Mesenchymal stem cell (in vitro differentiated cells and primary cell): ENCODE results near the gene GKAP1.

ENCODE experiments used
- DNase-seq: peaks from one replicate; pipeline ENCODE4 v3.0.0-alpha.2; 2013
- H2AFZ ChIP-seq: one replicate; pipeline ENCODE4 v1.6.1; 2013; ENCODE audit warnings: low read depth, mild to moderate bottlenecking, control low read depth, inconsistent platforms, low read length, moderate library complexity
- H2AK5ac ChIP-seq: 2 replicates; pipeline ENCODE4 v1.6.1; 2013; ENCODE audit warnings: low read length, moderate library complexity, mild to moderate bottlenecking, inconsistent platforms; ENCODE audit not compliant: severe bottlenecking
- H2BK120ac ChIP-seq: one replicate; pipeline ENCODE4 v1.6.1; 2013; ENCODE audit warnings: low read depth, mild to moderate bottlenecking, inconsistent platforms, low read length, moderate library complexity
- H2BK12ac ChIP-seq, 2 experiments: one replicate each; pipeline ENCODE4 v1.6.1; 2013; ENCODE audit warnings: inconsistent platforms in 2 of 2, low read length in 2 of 2, mild to moderate bottlenecking in 2 of 2, moderate library complexity in 2 of 2, control low read depth in 1 of 2
- H2BK15ac ChIP-seq: one replicate; pipeline ENCODE4 v1.6.1; 2013; ENCODE audit warnings: mild to moderate bottlenecking, low read depth, inconsistent platforms; ENCODE audit not compliant: poor library complexity, severe bottlenecking
- H2BK5ac ChIP-seq: 2 replicates; pipeline ENCODE4 v1.6.1; 2013; ENCODE audit warnings: low read depth, mild to moderate bottlenecking, low read length, control low read depth, inconsistent platforms; ENCODE audit not compliant: poor library complexity, severe bottlenecking
- H3K14ac ChIP-seq, 2 experiments: one replicate each; pipeline ENCODE4 v1.6.1; 2013; ENCODE audit warnings: inconsistent platforms in 2 of 2, low read length in 2 of 2, control low read depth in 1 of 2, mild to moderate bottlenecking in 1 of 2, moderate library complexity in 1 of 2
- H3K18ac ChIP-seq, 2 experiments: one replicate each; pipeline ENCODE4 v1.6.1; 2013; ENCODE audit warnings: inconsistent platforms in 2 of 2, low read length in 2 of 2, control low read depth in 1 of 2, low read depth in 1 of 2, mild to moderate bottlenecking in 1 of 2
- H3K23ac ChIP-seq, 2 experiments: one replicate each; pipeline ENCODE4 v1.6.1; 2013; ENCODE audit warnings: inconsistent platforms in 2 of 2, low read length in 2 of 2, mild to moderate bottlenecking in 2 of 2, moderate library complexity in 2 of 2, control low read depth in 1 of 2
- H3K27ac ChIP-seq: 2 replicates; pipeline ENCODE4 v1.5.1; 2013; ENCODE audit warnings: mild to moderate bottlenecking, moderate library complexity, low read length, control low read depth, inconsistent platforms; ENCODE audit not compliant: poor library complexity, severe bottlenecking
- H3K27me3 ChIP-seq, 2 experiments: 2 replicates each; pipeline versions ENCODE4 v1.6.1 to v1.7.0; 2013; ENCODE audit warnings: low read length in 2 of 2, mild to moderate bottlenecking in 2 of 2, moderate library complexity in 2 of 2, control low read depth in 1 of 2, inconsistent platforms in 1 of 2; ENCODE audit not compliant: control insufficient read depth in 1 of 2, insufficient read depth in 1 of 2
- H3K36me3 ChIP-seq, 2 experiments: 2 replicates each; pipeline versions ENCODE4 v1.6.1 to v1.7.0; 2013; ENCODE audit warnings: low read length in 2 of 2, control low read depth in 1 of 2, inconsistent platforms in 1 of 2, low read depth in 1 of 2, mild to moderate bottlenecking in 1 of 2; ENCODE audit not compliant: insufficient read depth in 2 of 2, control insufficient read depth in 1 of 2
- H3K4ac ChIP-seq, 2 experiments: one replicate each; pipeline ENCODE4 v1.6.1; 2013; ENCODE audit warnings: inconsistent platforms in 2 of 2, low read length in 2 of 2, mild to moderate bottlenecking in 2 of 2, moderate library complexity in 2 of 2, control low read depth in 1 of 2, low read depth in 1 of 2
- H3K4me1 ChIP-seq: 2 replicates; pipeline ENCODE4 v1.6.1; 2013; ENCODE audit warnings: low read depth, low read length, control low read depth; ENCODE audit not compliant: control insufficient read depth, insufficient read depth
- H3K4me2 ChIP-seq: 2 replicates; pipeline ENCODE4 v1.6.1; 2013; ENCODE audit warnings: low read length, mild to moderate bottlenecking, inconsistent platforms; ENCODE audit not compliant: poor library complexity, severe bottlenecking
- H3K4me3 ChIP-seq, 2 experiments: 2 replicates each; pipeline versions ENCODE4 v1.5.1 to v1.7.0; 2013; ENCODE audit warnings: low read length in 2 of 2, mild to moderate bottlenecking in 2 of 2, control low read depth in 1 of 2, low read depth in 1 of 2; ENCODE audit not compliant: insufficient read depth in 1 of 2
- H3K79me1 ChIP-seq: replicated peaks from 2 replicates; pipeline ENCODE4 v1.6.1; 2013; ENCODE audit warnings: mild to moderate bottlenecking, control low read depth, low read length, inconsistent platforms; ENCODE audit not compliant: poor library complexity, severe bottlenecking
- H3K9ac ChIP-seq: 2 replicates; pipeline ENCODE4 v1.7.0; 2013; ENCODE audit warnings: mild to moderate bottlenecking, low read length, moderate library complexity
- H3K9me3 ChIP-seq: 2 replicates; pipeline ENCODE4 v1.7.0; 2013; ENCODE audit warnings: mild to moderate bottlenecking, low read length; ENCODE audit not compliant: control insufficient read depth
- H4K8ac ChIP-seq: one replicate; pipeline ENCODE4 v1.6.1; 2013; ENCODE audit warnings: inconsistent platforms, mild to moderate bottlenecking, low read length, moderate library complexity
- H4K91ac ChIP-seq: one replicate; pipeline ENCODE4 v1.6.1; 2013; ENCODE audit warnings: mild to moderate bottlenecking, low read length, inconsistent platforms
- WGBS: methylation state at CpG from one replicate; pipeline ENCODE4 v1.1.7; 2013; ENCODE audit warnings: mixed read lengths; 5-methylcytosine and 5-hydroxymethylcytosine counted together

Gene GKAP1

GRCh38 chr9:83792746-83793145 lies 24.8 kb downstream of the GKAP1 start:
- H3K4ac ChIP-seq, result no peak overlapping the region
- H2AFZ ChIP-seq, result no peak overlapping the region
- H3K4me3 ChIP-seq, result no peak overlapping the region
- H3K4me1 ChIP-seq, result no peaks in the 10 kb centered on the region
- H2BK15ac ChIP-seq, result no peak overlapping the region
- H3K9ac ChIP-seq, result no peak overlapping the region
- no peak overlapping the region for H4K91ac ChIP-seq
- no peak overlapping the region for H2BK12ac ChIP-seq
- no peaks in the 10 kb centered on the region for H3K9me3 ChIP-seq
- no peak overlapping the region for H3K14ac ChIP-seq
- DNase-seq, result no peak
- no peaks in the 10 kb centered on the region for H3K36me3 ChIP-seq
- H3K27ac ChIP-seq, result no peak overlapping the region
- no CpG with 5 or more reads among the region's 1 CpG for WGBS
- no peak overlapping the region for H4K8ac ChIP-seq
- no peak overlapping the region for H2AK5ac ChIP-seq
- H3K23ac ChIP-seq, result no peak overlapping the region
- no peak overlapping the region for H3K18ac ChIP-seq
- no peak overlapping the region for H3K4me2 ChIP-seq
- no peaks in the 10 kb centered on the region for H3K27me3 ChIP-seq
- H2BK120ac ChIP-seq, result no peak overlapping the region
- no peak overlapping the region for H2BK5ac ChIP-seq
- no peaks in the 10 kb centered on the region for H3K79me1 ChIP-seq

GRCh38 chr9:83778164-83778563 lies 39.4 kb downstream of the GKAP1 start:
- no peak overlapping the region for H4K91ac ChIP-seq
- H2AK5ac ChIP-seq, result no peak overlapping the region
- no peak overlapping the region for H3K27ac ChIP-seq
- no peak overlapping the region for H3K9ac ChIP-seq
- no peak overlapping the region for H2BK12ac ChIP-seq
- H3K4me3 ChIP-seq, result no peak overlapping the region
- no peak overlapping the region for H3K14ac ChIP-seq
- H3K79me1 ChIP-seq, result no peaks in the 10 kb centered on the region
- no peak overlapping the region for H3K4me2 ChIP-seq
- H3K27me3 ChIP-seq, result no peaks in the 10 kb centered on the region
- H3K36me3 ChIP-seq, result no peaks in the 10 kb centered on the region
- H3K23ac ChIP-seq, result no peak overlapping the region
- no peak overlapping the region for H2BK5ac ChIP-seq
- no CpG with 5 or more reads among the region's 2 CpGs for WGBS
- no peak overlapping the region for H3K18ac ChIP-seq
- no peak overlapping the region for H2BK15ac ChIP-seq
- H3K9me3 ChIP-seq, result no peaks in the 10 kb centered on the region
- no peaks in the 10 kb centered on the region for H3K4me1 ChIP-seq
- H2BK120ac ChIP-seq, result no peak overlapping the region
- H2AFZ ChIP-seq, result no peak overlapping the region
- no peak for DNase-seq
- no peak overlapping the region for H3K4ac ChIP-seq
- no peak overlapping the region for H4K8ac ChIP-seq

- H4K8ac ChIP-seq, result no peak overlapping the region
- H3K27ac ChIP-seq, result no peak overlapping the region
- no peaks in the 10 kb centered on the region for H3K79me1 ChIP-seq
- H3K18ac ChIP-seq, result no peak overlapping the region
- no peak overlapping the region for H2BK15ac ChIP-seq
- H3K9ac ChIP-seq, result no peak overlapping the region
- H2BK120ac ChIP-seq, result no peak overlapping the region
- no peak overlapping the region for H3K4me2 ChIP-seq
- WGBS, result no CpG with 5 or more reads among the region's 2 CpGs
- H2AK5ac ChIP-seq, result no peak overlapping the region
- H3K4ac ChIP-seq, result no peak overlapping the region
- no peaks in the 10 kb centered on the region for H3K4me1 ChIP-seq
- H3K36me3 ChIP-seq, result no peaks in the 10 kb centered on the region
- peak; percentile 81 for DNase-seq
- H2AFZ ChIP-seq, result no peak overlapping the region
- H2BK5ac ChIP-seq, result no peak overlapping the region
- no peak overlapping the region for H3K14ac ChIP-seq
- no peak overlapping the region for H2BK12ac ChIP-seq
- no peak overlapping the region for H4K91ac ChIP-seq
- H3K23ac ChIP-seq, result no peak overlapping the region
- H3K9me3 ChIP-seq, result no peaks in the 10 kb centered on the region
- H3K27me3 ChIP-seq, result no peaks in the 10 kb centered on the region
- H3K4me3 ChIP-seq, result no peak overlapping the region
These were observed 41.6 kb downstream of the GKAP1 start for GRCh38 chr9:83775932-83776331.

- no peaks in the 10 kb centered on the region for H3K36me3 ChIP-seq
These were observed 44.7 kb downstream of the GKAP1 start for GRCh38 chr9:83772860-83773259.

More at GRCh38 chr9:83772860-83773259, 44.7 kb downstream of the GKAP1 start:
- H2BK12ac ChIP-seq, result no peak overlapping the region
- no peak overlapping the region for H3K23ac ChIP-seq
- H4K8ac ChIP-seq, result no peak overlapping the region
- DNase-seq, result no peak
- no peak overlapping the region for H2AFZ ChIP-seq
- no peak overlapping the region for H3K27ac ChIP-seq
- H3K4ac ChIP-seq, result no peak overlapping the region
- no peak overlapping the region for H2BK120ac ChIP-seq
- no peaks in the 10 kb centered on the region for H3K79me1 ChIP-seq
- no peak overlapping the region for H3K4me2 ChIP-seq
- WGBS, result 92% methylated on average over 4 of the region's 6 CpGs
- H3K14ac ChIP-seq, result no peak overlapping the region
- no peak overlapping the region for H4K91ac ChIP-seq
- H2BK5ac ChIP-seq, result no peak overlapping the region
- no peak overlapping the region for H3K9ac ChIP-seq
- no peak overlapping the region for H2BK15ac ChIP-seq
- H3K27me3 ChIP-seq, result no peaks in the 10 kb centered on the region
- H3K4me1 ChIP-seq, result no peaks in the 10 kb centered on the region
- H3K18ac ChIP-seq, result no peak overlapping the region
- H3K9me3 ChIP-seq, result no peaks in the 10 kb centered on the region
- no peak overlapping the region for H2AK5ac ChIP-seq
- no peak overlapping the region for H3K4me3 ChIP-seq
